Immature natural killer cell (primary cell): ENCODE data around the gene FXR2. TPM values are rescaled to one million over a fixed set of nuclear protein-coding genes. Genes with fewer than 3 reads are reported as not detected.

ENCODE experiments used
- DNase-seq, 3 donors: peaks; one replicate each; pipeline ENCODE4 v3.0.0; 2022; ENCODE audit warnings: mixed read lengths in 1 of 3
- H3K27ac Mint-ChIP-seq, 6 donors: one replicate each; pipeline ENCODE4 v1.8.0; 2020; ENCODE audit warnings: mixed read lengths in 6 of 6, mild to moderate bottlenecking in 5 of 6, inconsistent platforms in 4 of 6, moderate library complexity in 3 of 6
- H3K27me3 Mint-ChIP-seq, 3 donors: one replicate each; pipeline ENCODE4 v1.8.0; 2020 to 2021; ENCODE audit warnings: low read depth in 3 of 3, mild to moderate bottlenecking in 3 of 3, mixed read lengths in 3 of 3, moderate library complexity in 3 of 3, inconsistent platforms in 1 of 3
- H3K36me3 Mint-ChIP-seq, 3 donors: one replicate each; pipeline ENCODE4 v1.8.0; 2020; ENCODE audit warnings: mixed read lengths in 3 of 3, inconsistent platforms in 2 of 3, mild to moderate bottlenecking in 2 of 3
- H3K4me1 Mint-ChIP-seq, 2 donors: one replicate each; pipeline ENCODE4 v1.8.0; 2020; ENCODE audit warnings: inconsistent platforms in 2 of 2, mild to moderate bottlenecking in 2 of 2, mixed read lengths in 2 of 2, moderate library complexity in 1 of 2
- H3K4me3 Mint-ChIP-seq, 5 donors: one replicate each; pipeline ENCODE4 v1.8.0; 2020; ENCODE audit warnings: mild to moderate bottlenecking in 5 of 5, mixed read lengths in 5 of 5, inconsistent platforms in 3 of 5, moderate library complexity in 3 of 5
- H3K9me3 Mint-ChIP-seq, 6 donors: one replicate each; pipeline ENCODE4 v1.8.0; 2020; ENCODE audit warnings: mild to moderate bottlenecking in 6 of 6, mixed read lengths in 6 of 6, inconsistent platforms in 4 of 6, moderate library complexity in 3 of 6
- polyA plus RNA-seq, 3 donors: library from polyadenylated mRNA; unstranded; fragments of 300-500 nt; fragmentation: Illumina TruSeq; gene quantifications; one replicate each; pipeline ENCODE4 v1.2.3, GENCODE V29; 2021

Gene FXR2
- polyA plus RNA-seq, 3 donors from 2014 or later: 8.3 to 25.1 (median 10.4) TPM

GRCh38 chr17:7555320-7555948 is 59.3 kb downstream of the FXR2 start:
- Mint-ChIP-seq H3K4me1 (peaks cover 43 to 47% of the 10 kb centered on the region in 2 donors), H3K27me3 (peaks cover 0 to 8% (median 3%) of the 10 kb centered on the region in 3 donors), H3K4me3 (no peak overlapping the region), H3K27ac (peak overlapping the region in 4 of 6 donors; percentile 15 to 45 (median 42)), H3K36me3 (peaks cover 8 to 13% (median 12%) of the 10 kb centered on the region in 3 donors), H3K9me3 (no peaks in the 10 kb centered on the region)
- no peak for DNase-seq

GRCh38 chr17:7553356-7553755 is 61.3 kb downstream of the FXR2 start:
- H3K27ac Mint-ChIP-seq: peak overlapping the region; percentile 23 to 95 (median 87)
- H3K4me1 Mint-ChIP-seq: peaks cover 53 to 59% of the 10 kb centered on the region in 2 donors
- no peaks in the 10 kb centered on the region for H3K9me3 Mint-ChIP-seq
- DNase-seq: no peak
- H3K4me3 Mint-ChIP-seq: peak overlapping the region in 2 of 5 donors; percentile 16 to 53
- peaks cover 8 to 13% (median 12%) of the 10 kb centered on the region in 3 donors for H3K36me3 Mint-ChIP-seq
- H3K27me3 Mint-ChIP-seq: peaks cover 0 to 10% (median 3%) of the 10 kb centered on the region in 3 donors

GRCh38 chr17:7552621-7553051 is 62.1 kb downstream of the FXR2 start:
- Mint-ChIP-seq H3K4me3 (peak overlapping the region; percentile 63 to 71 (median 69)), H3K27ac (peak overlapping the region; percentile 82 to 95 (median 90)), H3K36me3 (peaks cover 8 to 13% (median 12%) of the 10 kb centered on the region in 3 donors), H3K9me3 (no peaks in the 10 kb centered on the region), H3K4me1 (peaks cover 59 to 66% of the 10 kb centered on the region in 2 donors), H3K27me3 (peaks cover 0 to 10% (median 3%) of the 10 kb centered on the region in 3 donors)
- peak; percentile 22 to 44 (median 42) for DNase-seq

- H3K27ac Mint-ChIP-seq: peak overlapping the region; percentile 63 to 92 (median 87)
- peaks cover 59 to 70% of the 10 kb centered on the region in 2 donors for H3K4me1 Mint-ChIP-seq
- H3K36me3 Mint-ChIP-seq: peaks cover 6 to 13% (median 12%) of the 10 kb centered on the region in 3 donors
- H3K4me3 Mint-ChIP-seq: peak overlapping the region; percentile 34 to 58 (median 54)
- H3K27me3 Mint-ChIP-seq: peaks cover 0 to 10% (median 2%) of the 10 kb centered on the region in 3 donors
- no peak for DNase-seq
- no peaks in the 10 kb centered on the region for H3K9me3 Mint-ChIP-seq
Measured at GRCh38 chr17:7551396-7551795, 63.3 kb downstream of the FXR2 start.

- Mint-ChIP-seq H3K4me3 (peak overlapping the region in 4 of 5 donors; percentile 57 to 92 (median 89)), H3K9me3 (no peaks in the 10 kb centered on the region), H3K27ac (peak overlapping the region; percentile 30 to 92 (median 88)), H3K27me3 (peaks cover 0 to 10% (median 1%) of the 10 kb centered on the region in 3 donors), H3K36me3 (peaks cover 4 to 10% (median 10%) of the 10 kb centered on the region in 3 donors), H3K4me1 (peaks cover 58 to 66% of the 10 kb centered on the region in 2 donors)
- DNase-seq: no peak
Measured at GRCh38 chr17:7550344-7550743, 64.4 kb downstream of the FXR2 start.

- Mint-ChIP-seq H3K4me1 (peaks cover 57 to 63% of the 10 kb centered on the region in 2 donors), H3K27me3 (peaks cover 0 to 10% (median 1%) of the 10 kb centered on the region in 3 donors), H3K36me3 (peaks cover 4 to 9% (median 9%) of the 10 kb centered on the region in 3 donors), H3K4me3 (peak overlapping the region; percentile 86 to 92 (median 88)), H3K9me3 (no peaks in the 10 kb centered on the region), H3K27ac (peak overlapping the region; percentile 79 to 92 (median 90))
- DNase-seq: peak; percentile 15 to 28 (median 26)
Measured at GRCh38 chr17:7549401-7550055, 65.2 kb downstream of the FXR2 start.

- DNase-seq: peak; percentile 61 to 66 (median 64)
- Mint-ChIP-seq H3K4me3 (peak within 1 kb of the TSS; percentile 87 to 92 (median 89)), H3K36me3 (peaks cover 4 to 9% (median 8%) of the 10 kb centered on the region in 3 donors), H3K9me3 (no peaks in the 10 kb centered on the region), H3K4me1 (peaks cover 54 to 60% of the 10 kb centered on the region in 2 donors), H3K27ac (peak within 1 kb of the TSS; percentile 90 to 93 (median 92)), H3K27me3 (peaks cover 0 to 8% (median 1%) of the 10 kb centered on the region in 3 donors)
Measured at GRCh38 chr17:7548585-7549400, 65.9 kb downstream of the FXR2 start, which contains the start of gene TNFSF12. TSS of gene TNFSF12 (plus strand) at chr17:7549058. CDS start at chr17:7549154, 96 bp downstream.

- DNase-seq: no peak
- H3K4me1 Mint-ChIP-seq: peaks cover 20 to 21% of the 10 kb centered on the region in 2 donors
- no peaks in the 10 kb centered on the region for H3K36me3 Mint-ChIP-seq
- H3K9me3 Mint-ChIP-seq: no peaks in the 10 kb centered on the region
- H3K27me3 Mint-ChIP-seq: peaks cover 1 to 5% (median 2%) of the 10 kb centered on the region in 3 donors
- no peak overlapping the region for H3K4me3 Mint-ChIP-seq
- no peak overlapping the region for H3K27ac Mint-ChIP-seq
Measured at GRCh38 chr17:7544911-7545310, 69.8 kb downstream of the FXR2 start.

Other genes starting within 250 kb of the FXR2 start
- gene TNK1, start 233.8 kb downstream of the FXR2 start, polyA plus RNA-seq: under 1 TPM in 2 of 3 donors, not detected in 1; 0.21 to 0.29 TPM
- 10 to 100 TPM; 38.1 to 82.5 (median 54.2) TPM for gene PLSCR3, start 220.4 kb downstream of the FXR2 start, polyA plus RNA-seq
- gene TMEM256, start 210.8 kb downstream of the FXR2 start, polyA plus RNA-seq: 100 to 1,000 TPM in 1 of 3 donors, 10 to 100 TPM in 2; 30.7 to 116 (median 60.7) TPM
- not detected for gene NLGN2, start 207.1 kb downstream of the FXR2 start, polyA plus RNA-seq
- gene SPEM1, start 194.6 kb downstream of the FXR2 start, polyA plus RNA-seq: not detected
- not detected for gene SPEM2, start 189.3 kb downstream of the FXR2 start, polyA plus RNA-seq
- gene SPEM3, start 186.0 kb downstream of the FXR2 start, polyA plus RNA-seq: not detected
- gene TMEM102, start 179.5 kb downstream of the FXR2 start, polyA plus RNA-seq: 10 to 100 TPM; 15.9 to 27.9 (median 16.4) TPM
- gene FGF11, start 175.4 kb downstream of the FXR2 start, polyA plus RNA-seq: not detected
- 10 to 100 TPM; 32.4 to 41.3 (median 38.5) TPM for gene CHRNB1, start 169.8 kb downstream of the FXR2 start, polyA plus RNA-seq
- 10 to 100 TPM in 1 of 3 donors, 1 to 10 TPM in 2; 4.4 to 25.8 (median 8.3) TPM for gene ZBTB4, start 135.3 kb downstream of the FXR2 start, polyA plus RNA-seq
- not detected for gene SLC35G6, start 133.5 kb downstream of the FXR2 start, polyA plus RNA-seq
- gene POLR2A, start 130.5 kb downstream of the FXR2 start, polyA plus RNA-seq: 10 to 100 TPM; 16.0 to 67.8 (median 25.7) TPM
- gene TNFSF12, start 65.8 kb downstream of the FXR2 start, polyA plus RNA-seq: 10 to 100 TPM; 32.1 to 69.9 (median 32.7) TPM
- 1 to 10 TPM; 1.4 to 6.1 (median 5.3) TPM for gene TNFSF13, start 56.1 kb downstream of the FXR2 start, polyA plus RNA-seq
- 10 to 100 TPM; 17.5 to 19.4 (median 19.0) TPM for gene SENP3, start 53.0 kb downstream of the FXR2 start, polyA plus RNA-seq
- 1 to 10 TPM; 1.9 to 6.5 (median 6.1) TPM for gene CD68, start 35.3 kb downstream of the FXR2 start, polyA plus RNA-seq
- gene MPDU1, start 31.0 kb downstream of the FXR2 start, polyA plus RNA-seq: 10 to 100 TPM; 31.6 to 44.0 (median 41.6) TPM
- gene SOX15, start 24.8 kb downstream of the FXR2 start, polyA plus RNA-seq: not detected
- gene SAT2, start 12.9 kb upstream of the FXR2 start, polyA plus RNA-seq: 10 to 100 TPM; 33.9 to 39.1 (median 35.4) TPM
- gene SHBG, start 15.2 kb upstream of the FXR2 start, polyA plus RNA-seq: not detected
- gene ATP1B2, start 36.0 kb upstream of the FXR2 start, polyA plus RNA-seq: not detected
- gene TP53, start 72.6 kb upstream of the FXR2 start, polyA plus RNA-seq: 10 to 100 TPM; 17.0 to 39.7 (median 18.7) TPM
- gene WRAP53, start 73.6 kb upstream of the FXR2 start, polyA plus RNA-seq: 10 to 100 TPM; 18.5 to 24.8 (median 18.7) TPM
- not detected for gene EFNB3, start 90.3 kb upstream of the FXR2 start, polyA plus RNA-seq
- under 1 TPM in 1 of 3 donors, not detected in 2; 0.26 TPM for gene DNAH2, start 102.8 kb upstream of the FXR2 start, polyA plus RNA-seq
- gene KDM6B, start 219.3 kb upstream of the FXR2 start, polyA plus RNA-seq: under 1 TPM in 2 of 3 donors, not detected in 1; 0.03 to 0.40 TPM
- gene TMEM88, start 240.2 kb upstream of the FXR2 start, polyA plus RNA-seq: not detected
- 100 to 1,000 TPM; 131 to 346 (median 177) TPM for gene NAA38, start 242.7 kb upstream of the FXR2 start, polyA plus RNA-seq
- 1 to 10 TPM in 2 of 3 donors, not detected in 1; 2.9 to 3.7 TPM for gene CYB5D1, start 243.1 kb upstream of the FXR2 start, polyA plus RNA-seq